HepG2 (cell line): Measurements from ENCODE around the gene COPS7A. TPM values are rescaled to one million over a fixed set of nuclear protein-coding genes. Genes with fewer than 3 reads are reported as not detected.

Experiments
- BCL6 ChIP-seq: IDR thresholded peaks from 2 replicates; pipeline ENCODE4 v1.6.1; 2016; ENCODE audit warnings: missing genetic modification reagents, missing compliant biosample characterization
- HNF4A ChIP-seq: sonication (generic); formaldehyde crosslinking; IDR thresholded peaks from 2 replicates; pipeline ENCODE4 v1.4.0; 2020; ENCODE audit warnings: missing genetic modification reagents
- HOXA9 ChIP-seq: sonication (generic); formaldehyde crosslinking; IDR thresholded peaks from 2 replicates; pipeline ENCODE4 v1.8.1; 2022; ENCODE audit warnings: missing genetic modification reagents, mild to moderate bottlenecking, moderate library complexity, borderline replicate concordance
- IKZF5 ChIP-seq: IDR thresholded peaks from 2 replicates; pipeline ENCODE4 v1.6.1; 2018; ENCODE audit warnings: missing genetic modification reagents, mild to moderate bottlenecking, missing compliant biosample characterization
- MAF1 ChIP-seq: sonication (generic); formaldehyde crosslinking; IDR thresholded peaks from 2 replicates; pipeline ENCODE4 v1.5.0; 2020; ENCODE audit warnings: missing genetic modification reagents, borderline replicate concordance
- MAX ChIP-seq: IDR thresholded peaks from 2 replicates; pipeline ENCODE4 v1.6.1; 2012; ENCODE audit warnings: inconsistent platforms
- MBNL3 ChIP-seq: fragments of 250-450 bp; sonication (Bioruptor Pico); conservative IDR thresholded peaks from 2 replicates; pipeline ENCODE4 v1.8.0; 2022; ENCODE audit warnings: mild to moderate bottlenecking, inconsistent platforms
- NCOA1 ChIP-seq: sonication (generic); formaldehyde crosslinking; IDR thresholded peaks from 2 replicates; pipeline ENCODE4 v1.9.0; 2021; ENCODE audit warnings: missing genetic modification reagents
- NR2F1 ChIP-seq, 2 experiments: fragments of 450-650 bp in 1 of 2; formaldehyde crosslinking in 1 of 2; IDR thresholded peaks; 2 replicates each; pipeline versions ENCODE4 v1.5.0 to v1.6.1; 2016 to 2020; ENCODE audit warnings: mild to moderate bottlenecking in 1 of 2, missing compliant biosample characterization in 1 of 2, missing genetic modification reagents in 1 of 2, moderate library complexity in 1 of 2
- SALL1 ChIP-seq: sonication (generic); formaldehyde crosslinking; IDR thresholded peaks from 2 replicates; pipeline ENCODE4 v1.8.0; 2022; ENCODE audit warnings: mild to moderate bottlenecking, missing genetic modification reagents
- TOE1 ChIP-seq: sonication (generic); formaldehyde crosslinking; IDR thresholded peaks from 2 replicates; pipeline ENCODE4 v1.4.0; 2020; ENCODE audit warnings: mild to moderate bottlenecking, missing genetic modification reagents
- ZBTB40 ChIP-seq, 2 experiments: fragments of 450-650 bp in 1 of 2; sonication (generic) in 1 of 2; formaldehyde crosslinking in 1 of 2; IDR thresholded peaks; 2 replicates each; pipeline versions ENCODE4 v1.6.1 to v1.8.0; 2016 to 2022; ENCODE audit warnings: antibody characterized with exemption in 1 of 2, mild to moderate bottlenecking in 1 of 2, missing genetic modification reagents in 1 of 2
- ZBTB7B ChIP-seq: sonication (generic); formaldehyde crosslinking; IDR thresholded peaks from 2 replicates; pipeline ENCODE4 v1.4.0; 2020; ENCODE audit warnings: missing genetic modification reagents
- ZFX ChIP-seq: sonication (generic); formaldehyde crosslinking; IDR thresholded peaks from 2 replicates; pipeline ENCODE4 v1.4.0; 2020; ENCODE audit warnings: mild to moderate bottlenecking, low read depth, missing genetic modification reagents, moderate library complexity
- ZKSCAN1 ChIP-seq: fragments of 150-350 bp; IDR thresholded peaks from 2 replicates; pipeline ENCODE4 v1.6.1; 2014; ENCODE audit warnings: low read length
- ZNF414 ChIP-seq: sonication (generic); formaldehyde crosslinking; IDR thresholded peaks from 2 replicates; pipeline ENCODE4 v1.5.0; 2020; ENCODE audit warnings: missing genetic modification reagents
- ZNF672 ChIP-seq: sonication (generic); formaldehyde crosslinking; IDR thresholded peaks from 2 replicates; pipeline ENCODE4 v1.8.1; 2022; ENCODE audit warnings: missing genetic modification reagents
- polyA plus RNA-seq, 8 experiments: library from polyadenylated mRNA; depleted of rRNA in 3 of 8; stranded (reverse) in 7 of 8; unstranded in 1 of 8; fragments of >200 nt; fragmentation: Illumina TruSeq in 4 of 8; extraction: Trizol in 4 of 8; gene quantifications; 2 replicates each; pipeline versions ENCODE4 v1.2.1 to v1.2.3, GENCODE V29; 2011 to 2016; ENCODE audit warnings: low read depth in 4 of 8, missing spikeins in 1 of 8, mixed read lengths in 1 of 8; ENCODE audit not compliant: insufficient read depth in 1 of 8
- total RNA-seq, 5 experiments: library from RNA; depleted of rRNA; stranded (reverse); fragments of >200 nt; fragmentation: Illumina TruSeq; extraction: Trizol; gene quantifications; 2 replicates each; pipeline ENCODE4 v1.2.3, GENCODE V29; 2016; ENCODE audit warnings: low read depth in 1 of 5

Gene COPS7A
- total and polyA plus RNA-seq, 2 of the 13 experiments (the other 11 are each of a cell fraction or from before 2014, with no cell fraction given): 40.0 to 73.6 TPM

GRCh38 chr12:6767353-6768319 is 43.8 kb downstream of the COPS7A start (continued):
- peak; percentile 75 for TF ChIP-seq ZFX (CRISPR knock-in tag)
- TF ChIP-seq IKZF5 (CRISPR knock-in tag): peak; percentile 41; the same call in 1 of the 2 replicates
- 0 out of 2 replicates have a peak, but pooled peaks have one; percentile 56 for TF ChIP-seq NCOA1
- peak; percentile 78; the same call in 1 of the 2 replicates for TF ChIP-seq ZNF414 (CRISPR knock-in tag)
- peak in 1 of 2 experiments; percentile 25; a peak in 1 of 4 replicates for TF ChIP-seq NR2F1 (CRISPR knock-in tag; IDR thresholded peaks at IDR 0.05)
- TF ChIP-seq ZBTB40 (IDR thresholded peaks at IDR 0.05): no peak
- TF ChIP-seq ZBTB40 (CRISPR knock-in tag; IDR thresholded peaks at IDR 0.05): 0 out of 2 replicates have a peak, but pooled peaks have one; percentile 41
- peak; percentile 91 for TF ChIP-seq HNF4A
- no peak for TF ChIP-seq MBNL3 (CRISPR knock-in tag)
- no peak for TF ChIP-seq MAF1
- no peak for TF ChIP-seq HOXA9 (CRISPR knock-in tag)
- no peak for TF ChIP-seq ZNF672 (CRISPR knock-in tag)
- TF ChIP-seq BCL6 (CRISPR knock-in tag): peak; percentile 48; the same call in 1 of the 2 replicates
- no peak for TF ChIP-seq ZBTB7B (CRISPR knock-in tag)
- 0 out of 2 replicates have a peak, but pooled peaks have one; percentile 15 for TF ChIP-seq ZKSCAN1
- no peak for TF ChIP-seq TOE1 (CRISPR knock-in tag)
- TF ChIP-seq MAX: peak; percentile 72
- peak; percentile 80 for TF ChIP-seq SALL1
